ENCODE data around the gene THAP5.
A peak's percentile ranks its signal among the peaks of the same experiment; 100 is the strongest.

Gene THAP5

GRCh38 chr7:108529341-108529740, 40.2 kb downstream of the THAP5 start:
- no peak for DNase-seq (ENCODE audit: low spot score)

DNA sequence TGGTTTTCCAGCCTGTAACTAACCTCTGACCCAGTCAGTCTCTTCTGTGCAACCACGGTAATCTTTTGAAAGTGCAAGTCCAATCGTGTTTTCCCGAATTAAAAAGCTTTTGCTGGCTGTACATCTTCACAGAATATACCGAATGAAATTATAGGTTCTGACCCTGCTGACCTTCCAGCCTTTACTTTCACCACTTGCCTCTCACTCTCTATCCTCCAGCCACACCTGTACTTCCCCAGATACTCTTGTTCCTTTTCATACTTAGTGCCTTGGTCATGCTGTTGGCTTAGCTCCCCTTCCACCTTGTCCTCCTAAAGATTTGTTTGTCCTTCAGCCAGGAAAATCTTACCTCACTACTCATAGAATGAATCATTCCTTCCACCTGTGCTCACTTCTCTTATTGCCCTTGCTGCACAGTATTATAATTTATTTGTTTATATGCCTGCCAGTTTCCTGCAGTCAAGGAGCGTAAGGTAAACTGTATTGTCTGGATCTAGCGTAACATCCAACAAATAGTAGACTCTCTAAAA, 41.3 kb downstream of the THAP5 start:
- no peak for DNase-seq (ENCODE audit: low spot score)

DNA sequence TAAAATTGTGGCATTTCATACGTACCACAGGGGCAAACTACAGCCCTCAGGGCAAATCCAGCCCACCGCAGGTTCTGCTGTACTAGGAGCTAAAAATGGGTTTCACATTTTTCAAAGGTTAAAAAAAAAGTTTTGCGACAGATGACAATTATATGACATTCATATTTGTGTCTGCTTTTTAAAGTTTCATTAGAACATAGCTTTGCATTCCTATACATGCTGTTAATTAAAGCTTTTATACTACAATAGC, 42.8 kb downstream of the THAP5 start:
- no peak for DNase-seq (ENCODE audit: low spot score)

DNA sequence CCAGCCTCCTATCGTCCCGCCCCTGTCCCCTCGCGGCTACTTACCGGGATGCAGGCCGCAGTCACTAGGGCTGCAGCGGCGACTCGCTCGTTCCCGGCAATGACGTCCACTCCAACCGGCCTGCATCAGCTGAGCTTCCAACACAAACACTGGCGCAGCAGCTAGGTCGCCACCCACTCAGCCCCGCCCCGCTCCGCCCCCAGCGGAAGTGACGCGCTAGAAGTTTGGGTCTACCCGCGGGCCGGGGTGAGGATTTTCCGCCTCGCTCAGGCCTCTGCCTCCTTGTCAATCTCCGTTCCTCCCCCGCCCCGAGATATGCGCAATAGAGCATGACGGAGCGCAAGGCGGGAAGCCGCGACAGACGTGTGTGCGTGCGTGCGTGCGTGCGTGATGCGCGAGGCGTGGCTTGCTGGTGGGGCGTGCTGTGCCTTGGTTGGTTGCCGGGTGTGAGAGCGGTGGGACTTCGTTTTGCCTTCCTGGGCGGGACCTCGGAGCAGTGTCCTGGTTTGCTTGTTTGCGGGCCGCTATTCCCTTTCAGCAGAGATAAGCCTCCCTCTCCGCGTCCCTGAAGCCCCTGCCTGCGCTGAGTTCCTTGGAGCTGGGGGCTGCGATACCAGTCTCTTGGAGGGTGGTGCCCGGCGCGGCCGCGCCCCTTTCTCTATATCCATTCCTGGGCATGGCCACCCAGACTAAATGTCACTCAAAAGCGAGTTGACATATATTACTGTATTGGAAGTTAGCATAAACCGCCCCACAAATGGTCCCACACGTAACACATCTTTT, 43.3 kb downstream of the THAP5 start, which contains the start of gene PNPLA8:
Gene PNPLA8, minus strand, starts transcription at position 151 of the 783 bp plus-strand sequence. CDS start 10,644 bp downstream, outside the sequence.
- DNase-seq (ENCODE audit: low spot score): peak; percentile 100

GRCh38 chr7:108525327-108525984, 44.0 kb downstream of the THAP5 start:
- DNase-seq (ENCODE audit: low spot score): peak; percentile 94

DNA sequence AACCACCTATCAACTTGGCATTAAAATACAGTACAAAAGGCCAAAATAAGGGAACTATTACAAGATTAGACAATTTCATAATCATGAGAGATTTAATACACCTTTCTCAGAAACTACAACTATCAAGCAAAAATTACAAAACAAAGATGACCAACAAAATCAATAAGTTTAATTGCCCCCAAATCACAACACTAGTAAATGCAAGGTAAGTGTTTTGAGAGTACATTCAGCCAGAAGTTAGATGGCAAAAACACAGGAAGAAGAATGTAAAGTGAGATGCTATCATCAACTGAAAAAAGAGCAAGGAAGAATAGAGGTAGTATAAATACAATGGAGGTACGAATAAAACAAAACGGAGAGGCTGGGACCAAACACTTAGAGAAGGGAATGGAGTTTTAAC, 46.7 kb downstream of the THAP5 start:
- no peak for DNase-seq (ENCODE audit: low spot score)

GRCh38 chr7:108517951-108518350, 51.6 kb downstream of the THAP5 start:
- DNase-seq (ENCODE audit: low spot score): no peak

DNA sequence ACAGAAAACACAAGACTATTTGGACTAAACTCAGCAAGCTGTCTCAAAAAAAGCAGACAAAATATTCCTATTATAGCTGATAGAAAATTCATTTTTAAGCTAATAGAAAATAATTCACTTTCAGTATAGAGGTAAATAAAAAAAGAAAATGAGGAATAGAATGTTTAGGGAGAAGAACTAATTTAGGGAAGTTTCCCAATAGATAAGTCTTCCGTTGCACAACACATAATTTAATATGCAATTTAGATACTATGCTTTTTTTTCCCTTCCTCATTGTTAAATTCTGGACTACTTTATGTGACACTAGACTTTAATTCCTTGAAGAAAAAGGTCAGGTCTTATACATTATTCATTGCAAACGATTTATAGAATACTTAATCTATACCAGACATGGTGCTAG, 53.9 kb downstream of the THAP5 start:
- DNase-seq (ENCODE audit: low spot score): no peak

- DNase-seq (ENCODE audit: low spot score): no peak
Observed at GRCh38 chr7:108515013-108515412, 54.5 kb downstream of the THAP5 start.
